ENCODE measurements around the gene RSPO1.
"Not testable (repeated sequence)": the region's sequence is repeated elsewhere in the genome, so short reads cannot be mapped to it uniquely, and the experiment has no call there.

The RSPO1 gene

GRCh38 chr1:37634244-37634991 lies at the start of gene RSPO1:
Gene RSPO1 (minus strand): TSS chr1:37634892. CDS start chr1:37629661, 5,231 bp downstream.
- peak; percentile 6 for DNase-seq

- DNase-seq, result not testable (repeated sequence)
These were observed 49.5 kb upstream of the RSPO1 start for GRCh38 chr1:37684182-37684581.

DNA sequence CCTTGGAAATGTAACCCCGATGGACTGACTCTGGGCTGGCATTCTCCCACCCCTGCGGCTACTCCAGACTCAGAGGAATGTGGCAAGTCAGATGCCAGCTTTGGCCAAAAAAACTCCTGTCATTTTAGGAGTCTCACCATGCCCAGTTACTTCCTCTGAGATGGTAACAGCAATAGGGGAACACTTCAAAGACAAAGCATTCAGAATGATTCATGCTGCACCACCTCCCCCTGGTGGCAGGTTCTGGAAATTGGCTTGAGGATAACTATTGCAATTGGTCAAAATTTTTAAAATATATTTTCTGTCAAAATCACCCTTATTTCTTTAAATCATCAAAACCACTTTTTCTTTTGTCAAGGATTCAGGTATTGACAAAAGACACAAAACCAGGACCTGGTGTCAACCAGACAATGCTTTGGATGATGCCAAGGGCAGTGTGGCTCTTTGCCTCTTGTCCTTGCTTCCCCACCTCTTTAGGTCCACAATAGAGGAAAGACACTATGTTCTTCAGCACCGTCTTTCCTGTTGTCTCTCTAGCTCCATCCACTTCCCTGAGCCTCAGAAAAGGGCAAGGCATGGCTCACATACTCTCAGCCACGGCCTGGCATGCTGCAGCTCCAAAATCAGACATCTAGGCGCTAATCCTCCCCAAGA lies 47.8 kb upstream of the RSPO1 start:
- peak; percentile 64 for DNase-seq

DNA sequence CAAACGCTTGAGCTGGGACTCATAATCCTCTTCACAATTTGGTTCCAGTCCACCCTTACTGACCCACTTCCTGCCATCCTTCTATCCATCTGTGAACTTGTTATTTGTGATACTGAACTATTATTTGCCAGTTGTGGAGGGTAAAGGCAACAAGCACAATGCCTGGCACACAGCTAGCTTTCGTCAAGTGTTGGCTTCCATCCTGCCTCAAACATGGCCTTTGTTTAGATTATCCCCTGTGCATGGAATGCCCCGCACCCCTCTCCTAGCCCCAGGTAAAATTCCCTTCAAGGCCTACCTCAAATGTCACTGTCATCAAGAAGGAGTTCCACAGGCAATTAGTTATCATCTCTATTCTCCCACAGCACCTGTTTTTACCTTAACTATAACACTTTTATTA lies 46.2 kb upstream of the RSPO1 start:
- no peak for DNase-seq

GRCh38 chr1:37677808-37678207 lies 43.1 kb upstream of the RSPO1 start:
- DNase-seq, result no peak

DNA sequence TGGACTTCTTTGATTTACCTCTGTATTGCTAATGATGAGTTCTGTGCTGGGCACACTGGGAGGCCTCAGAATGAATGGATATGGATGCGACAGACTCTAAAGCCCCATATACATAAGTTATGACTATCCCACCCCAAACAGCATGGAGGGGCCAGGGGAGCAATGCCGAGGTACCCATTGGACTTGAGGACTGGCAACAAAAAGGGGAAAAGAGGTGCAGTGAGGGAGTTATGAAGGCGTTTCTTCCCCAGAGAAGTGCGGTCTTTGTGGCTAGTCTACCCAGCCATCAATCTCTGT lies 42.4 kb upstream of the RSPO1 start:
- no peak for DNase-seq

- no peak for DNase-seq
These were observed 41.8 kb upstream of the RSPO1 start for GRCh38 chr1:37676281-37677142.

GRCh38 chr1:37673920-37674319 lies 39.2 kb upstream of the RSPO1 start:
- DNase-seq, result no peak

DNA sequence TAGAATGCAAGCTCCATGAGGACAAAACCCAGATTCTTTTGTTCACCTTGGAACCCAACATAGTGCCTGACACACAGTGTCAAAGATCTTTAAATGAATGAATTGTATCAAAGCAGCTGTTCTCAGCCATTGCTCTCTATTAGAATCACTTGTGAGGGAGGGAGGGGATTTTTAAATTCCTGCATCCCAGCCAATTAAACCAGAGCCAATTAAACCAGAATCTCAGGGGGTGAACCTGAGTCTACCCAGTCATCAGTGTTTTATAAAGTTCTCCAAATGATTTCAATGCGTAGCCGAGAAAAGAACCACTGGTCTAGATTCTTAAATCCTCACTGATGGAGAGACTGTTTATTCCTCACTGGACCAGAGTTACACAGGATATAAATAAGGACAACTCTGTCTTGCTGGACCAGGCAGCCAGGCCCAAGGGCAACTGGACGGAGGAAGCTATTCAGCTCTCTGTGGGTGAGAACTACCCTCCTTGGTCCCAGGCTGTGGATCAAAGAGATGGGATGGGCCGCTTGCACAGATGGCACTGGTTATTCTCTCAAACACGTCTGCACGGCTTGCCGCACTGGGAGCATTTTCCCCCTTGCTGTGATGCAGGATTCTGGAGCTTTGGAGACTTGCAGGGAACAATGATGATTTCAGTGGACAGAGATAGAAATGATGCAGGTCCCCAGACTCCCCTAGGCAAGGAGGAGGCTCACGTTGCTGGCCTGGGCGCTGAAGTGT lies 37.6 kb upstream of the RSPO1 start:
- no peak for DNase-seq

- no peak for DNase-seq
These were observed 36.6 kb upstream of the RSPO1 start for GRCh38 chr1:37671261-37671660.

- no peak for DNase-seq
These were observed 35.4 kb upstream of the RSPO1 start for GRCh38 chr1:37670133-37670532.

DNA sequence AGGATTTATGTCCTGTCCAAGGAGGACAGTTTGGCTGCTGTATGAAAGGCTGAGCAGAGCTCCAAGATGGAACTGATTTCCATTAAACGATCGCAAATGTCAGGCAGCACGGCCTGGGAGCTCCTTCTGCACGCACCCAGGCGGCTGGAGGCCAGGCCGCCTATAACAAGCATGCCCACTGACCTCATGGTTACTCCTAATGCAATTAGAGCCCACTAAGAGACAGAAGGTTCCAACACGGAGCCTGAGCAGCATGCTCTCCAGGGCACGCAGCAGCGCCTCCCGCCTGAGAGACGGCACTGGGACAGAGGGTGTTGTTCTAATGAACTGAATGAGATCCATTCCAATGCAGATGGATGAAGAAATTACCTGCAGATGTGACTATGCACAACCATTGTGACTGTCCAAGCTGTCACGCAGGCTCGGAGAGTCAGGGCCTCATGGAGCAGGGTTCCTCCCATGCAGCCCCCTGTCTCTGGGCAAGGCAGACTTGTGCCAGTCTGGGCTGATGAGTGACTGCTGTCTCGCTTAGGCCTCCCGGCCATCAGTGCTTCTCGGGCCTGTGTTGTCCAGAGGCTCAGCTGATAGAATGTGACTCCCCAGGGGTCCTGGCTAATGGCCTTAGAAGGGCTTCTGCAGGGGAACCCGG lies 32.5 kb upstream of the RSPO1 start:
- no peak for DNase-seq

DNA sequence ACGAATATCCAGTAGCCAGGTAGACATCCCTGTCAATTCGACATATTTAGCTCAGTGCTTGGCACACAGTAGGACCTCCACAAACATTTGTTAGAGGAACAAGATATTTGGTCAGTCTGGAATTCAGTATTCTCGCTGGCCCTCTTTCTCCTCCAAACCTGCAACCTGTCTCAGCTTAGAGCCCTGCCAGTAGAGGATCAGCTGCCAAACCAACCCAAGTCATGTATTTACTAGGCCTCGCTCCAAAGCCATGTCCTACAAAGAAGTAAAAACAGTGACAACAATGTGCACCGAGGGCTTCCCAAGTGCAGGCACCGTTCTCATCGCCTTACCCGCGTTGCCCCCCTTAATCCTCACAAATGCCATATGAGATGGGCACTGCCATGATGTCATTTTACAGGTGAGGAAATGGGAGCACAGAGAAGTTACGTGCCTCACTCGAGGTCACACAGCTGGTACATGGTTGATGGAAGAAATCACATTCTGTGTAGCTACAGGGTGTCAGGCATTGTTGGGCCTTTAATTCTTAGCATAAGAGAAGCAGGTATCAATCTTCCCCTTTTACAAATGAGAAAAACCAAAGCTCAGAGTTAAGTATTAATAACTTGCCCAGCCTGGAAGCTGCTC lies 31.7 kb upstream of the RSPO1 start:
- no peak for DNase-seq

GRCh38 chr1:37663426-37664000 lies 28.8 kb upstream of the RSPO1 start:
- no peak for DNase-seq

DNA sequence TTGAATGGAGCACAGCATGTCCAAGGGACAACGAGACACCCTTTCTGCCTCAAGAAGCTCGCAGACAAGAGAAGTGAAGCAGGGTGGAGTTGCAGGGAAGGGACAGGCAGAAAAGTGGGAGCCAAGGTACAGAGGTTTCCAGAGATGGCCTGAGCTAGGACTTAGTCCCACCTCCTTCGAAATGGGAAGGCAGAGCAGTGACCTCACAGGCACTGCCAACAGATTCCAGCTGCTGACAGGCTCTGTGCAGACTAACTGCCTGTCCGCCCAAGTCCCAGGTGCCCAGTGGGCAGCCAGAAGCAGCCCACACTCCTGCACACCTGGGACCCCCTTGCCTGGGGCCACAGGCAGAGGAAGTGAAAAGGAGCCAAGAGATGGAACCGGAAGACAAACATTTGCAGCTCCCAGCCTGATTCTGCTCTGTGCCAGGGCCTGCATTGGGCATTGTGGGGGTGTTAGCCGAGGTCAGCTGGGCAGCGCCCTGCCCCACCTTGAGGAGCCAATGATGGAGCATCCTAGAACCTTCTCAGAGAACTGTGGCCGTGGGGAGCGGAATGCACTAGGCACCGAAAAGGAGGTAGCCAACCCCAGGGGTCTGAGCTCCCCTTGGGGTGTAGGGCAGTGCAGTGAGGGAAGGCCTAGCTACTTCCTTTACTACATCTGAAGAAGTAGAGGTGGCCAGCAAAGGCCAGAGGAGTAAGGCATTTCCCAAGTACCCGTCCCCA lies 27.5 kb upstream of the RSPO1 start:
- no peak for DNase-seq

DNA sequence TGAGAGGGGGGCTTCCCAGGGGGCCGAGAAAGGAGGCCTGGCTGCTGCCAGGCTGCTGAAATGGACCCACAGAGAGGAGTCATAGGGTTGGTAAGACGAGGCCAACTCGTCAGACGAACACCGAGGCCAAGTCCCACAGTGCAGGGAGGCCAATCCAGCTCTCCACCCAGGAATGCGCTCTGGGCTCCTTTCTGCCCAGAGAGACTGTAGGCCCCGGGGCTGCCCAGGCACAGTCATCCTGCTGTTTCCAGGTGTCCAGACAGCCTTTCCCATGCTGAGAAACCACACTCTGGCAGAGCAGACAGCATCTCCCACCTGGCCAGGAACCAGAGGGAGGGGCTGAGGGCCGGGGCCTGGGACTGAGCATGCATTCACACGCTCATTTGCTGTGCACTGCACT lies 26.7 kb upstream of the RSPO1 start:
- DNase-seq, result no peak

GRCh38 chr1:37660664-37661063 lies 26.0 kb upstream of the RSPO1 start:
- DNase-seq, result no peak

GRCh38 chr1:37658486-37658885 lies 23.8 kb upstream of the RSPO1 start:
- no peak for DNase-seq

DNA sequence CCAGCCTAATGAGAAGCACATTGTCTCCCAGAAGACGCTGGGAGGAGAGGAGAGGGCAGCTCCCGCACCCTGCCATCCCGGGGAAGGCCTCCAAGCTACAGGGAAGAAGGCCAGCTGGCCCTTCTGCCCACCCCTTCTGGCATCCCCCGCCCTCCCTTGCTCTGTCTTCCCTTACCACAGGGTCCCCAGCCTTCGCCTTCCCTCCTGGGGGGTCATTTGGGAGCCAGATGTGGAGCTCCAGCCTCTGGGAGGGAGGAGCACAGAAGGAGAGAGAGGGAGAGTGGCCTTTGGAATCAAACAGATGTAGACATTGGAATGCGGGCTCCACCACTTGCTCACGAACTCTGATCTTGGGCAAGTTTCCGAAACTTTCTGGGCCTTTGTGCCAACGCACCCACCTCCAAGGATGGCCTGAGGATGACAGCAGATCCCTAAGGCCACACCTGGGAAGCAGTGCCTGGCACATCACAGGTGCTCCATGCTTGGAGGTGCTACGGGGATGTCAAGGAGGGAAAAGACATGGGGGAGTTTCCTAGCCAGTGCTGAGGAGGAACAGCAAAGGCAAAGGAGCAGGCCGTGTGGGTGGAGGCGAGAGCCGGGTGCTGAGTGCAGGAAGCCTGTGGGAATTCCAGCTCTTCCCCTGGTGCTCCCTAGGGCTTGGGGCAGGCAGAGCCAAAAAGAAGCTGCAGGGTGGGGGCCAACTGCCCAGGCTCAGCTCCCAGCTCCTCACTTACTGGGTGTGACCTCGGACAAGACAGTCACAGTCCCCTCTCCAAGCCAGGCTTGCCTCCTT lies 23.1 kb upstream of the RSPO1 start:
- no peak for DNase-seq

DNA sequence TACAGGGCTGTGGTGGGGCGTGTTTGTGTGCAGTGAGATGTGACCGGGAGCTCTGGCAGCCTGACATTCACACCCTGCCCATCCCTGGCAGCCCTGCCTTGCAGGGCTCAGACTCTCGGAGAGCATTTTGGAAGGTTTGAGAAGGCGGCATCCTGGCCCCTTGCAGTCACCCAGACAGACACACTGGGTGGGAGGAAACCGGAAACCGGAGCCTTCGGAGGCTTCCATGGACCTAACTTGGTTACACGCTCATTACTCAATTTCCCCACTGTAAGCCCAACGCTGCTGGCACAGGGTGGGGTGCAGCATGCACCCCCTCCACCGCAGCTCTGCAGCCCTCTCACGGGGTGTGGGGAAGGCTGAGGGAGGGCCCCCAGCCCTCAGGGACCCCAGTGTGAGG lies 22.2 kb upstream of the RSPO1 start:
- no peak for DNase-seq

Measured in NCI-H345 (cell line).